Endothelial cell of umbilical vein (primary cell): ENCODE results near the gene PLPPR4. TPM values are rescaled to one million over a fixed set of nuclear protein-coding genes. Genes with fewer than 3 reads are reported as not detected.

Experiments used
- BruUV-seq: library from RNA; stranded (reverse); fragments of 400-500 nt; replicated peaks from 2 replicates; lab custom pipeline; 2021; lab: Mats Ljungman, UMichigan
- CTCF ChIA-PET: fragments of 300-600, 350-600 bp; sonication (Branson Sonifier 250); formaldehyde crosslinking; loops from one replicate; lab custom pipeline; 2021; ENCODE audit warnings: antibody characterized with exemption, inconsistent platforms; lab: Charles Lee
- POLR2A ChIA-PET: fragments of 300-600, 350-600 bp; sonication (Branson Sonifier 250); formaldehyde crosslinking; loops from one replicate; lab custom pipeline; 2021; ENCODE audit warnings: antibody characterized with exemption, inconsistent platforms; lab: Charles Lee
- DNase-seq: peaks from one replicate; pipeline ENCODE4 v3.0.0-alpha.2; 2011; ENCODE audit warnings: low read depth, low spot score
- FAIRE-seq: peaks from 2 replicates; lab custom pipeline; 2011; peaks lifted over from hg19 to GRCh38; lab: Jason Lieb, UNC
- H2AFZ ChIP-seq: 2 replicates; pipeline ENCODE4 v1.6.0; 2012; ENCODE audit warnings: low read depth, low read length, control low read depth, inconsistent platforms
- H3K27ac ChIP-seq: 2 replicates; pipeline ENCODE4 v1.5.1; 2011; ENCODE audit warnings: low read depth, mild to moderate bottlenecking, control low read depth, low read length, moderate library complexity; ENCODE audit not compliant: insufficient read depth
- H3K27me3 ChIP-seq, 2 experiments: 2 replicates each; pipeline versions ENCODE4 v1.6.0 to v1.6.1; 2011; ENCODE audit warnings: low read length in 2 of 2, mixed read lengths in 1 of 2; ENCODE audit not compliant: control insufficient read depth in 2 of 2, insufficient read depth in 2 of 2
- H3K36me3 ChIP-seq, 2 experiments: 2 replicates in 1 of 2; 3 replicates in 1 of 2; pipeline ENCODE4 v1.5.1; 2011; ENCODE audit warnings: low read length in 2 of 2, mild to moderate bottlenecking in 1 of 2, moderate library complexity in 1 of 2; ENCODE audit not compliant: control insufficient read depth in 2 of 2, insufficient read depth in 2 of 2; ENCODE audit errors: extremely low read depth in 1 of 2
- H3K4me1 ChIP-seq: 3 replicates; pipeline ENCODE4 v1.5.1; 2011; ENCODE audit warnings: mild to moderate bottlenecking, low read length; ENCODE audit not compliant: control insufficient read depth, insufficient read depth; ENCODE audit errors: extremely low read depth
- H3K4me2 ChIP-seq: 2 replicates; pipeline ENCODE4 v1.6.1; 2011; ENCODE audit warnings: low read length, control low read depth, mixed read lengths; ENCODE audit not compliant: insufficient read depth
- H3K4me3 ChIP-seq, 3 experiments: fragments of 200-600 bp in 1 of 3; sonication (generic), shearing (Covaris generic) in 1 of 3; replicated peaks in 1 of 3; 2 replicates each; pipeline ENCODE4 v1.5.1; 2011 to 2016; ENCODE audit warnings: control low read depth in 3 of 3, low read length in 3 of 3, mild to moderate bottlenecking in 2 of 3, inconsistent platforms in 1 of 3, low read depth in 1 of 3, moderate library complexity in 1 of 3; ENCODE audit not compliant: insufficient read depth in 1 of 3
- H3K79me2 ChIP-seq: 2 replicates; pipeline ENCODE4 v1.6.0; 2012; ENCODE audit warnings: low read length, inconsistent platforms; ENCODE audit not compliant: control insufficient read depth, insufficient read depth
- H3K9ac ChIP-seq: replicated peaks from 2 replicates; pipeline ENCODE3; 2011; ENCODE audit warnings: low read length, control low read depth; ENCODE audit not compliant: insufficient read depth; ENCODE audit errors: extremely low read depth
- H3K9me1 ChIP-seq: replicated peaks from 3 replicates; pipeline ENCODE4 v1.6.0; 2011; ENCODE audit warnings: mild to moderate bottlenecking, low read length; ENCODE audit not compliant: control insufficient read depth, insufficient read depth; ENCODE audit errors: extremely low read depth
- H3K9me3 ChIP-seq: replicated peaks from 2 replicates; pipeline ENCODE4 v1.5.1; 2012; ENCODE audit warnings: low read length, inconsistent platforms; ENCODE audit not compliant: control insufficient read depth, insufficient read depth
- H4K20me1 ChIP-seq: replicated peaks from 2 replicates; pipeline ENCODE3; 2011; ENCODE audit warnings: mild to moderate bottlenecking, low read length; ENCODE audit not compliant: control insufficient read depth, insufficient read depth; ENCODE audit errors: extremely low read depth
- EZH2 ChIP-seq: IDR thresholded peaks from 2 replicates; pipeline ENCODE4 v1.6.1; 2012; ENCODE audit warnings: borderline replicate concordance, low read depth, mild to moderate bottlenecking, moderate library complexity, low read length, inconsistent platforms; ENCODE audit not compliant: severe bottlenecking
- FOS ChIP-seq: IDR thresholded peaks from 2 replicates; pipeline ENCODE4 v1.6.1; 2011; ENCODE audit warnings: mild to moderate bottlenecking, low read length, moderate library complexity, borderline replicate concordance; ENCODE audit not compliant: insufficient read depth
- GATA2 ChIP-seq: IDR thresholded peaks from 2 replicates; pipeline ENCODE4 v1.7.0; 2011; ENCODE audit warnings: low read depth, mild to moderate bottlenecking, moderate library complexity, mixed read lengths, low read length; ENCODE audit not compliant: insufficient read length, insufficient read depth
- JUN ChIP-seq: IDR thresholded peaks from 2 replicates; pipeline ENCODE4 v1.6.1; 2011; ENCODE audit warnings: borderline replicate concordance, low read depth; ENCODE audit not compliant: insufficient read length, insufficient read depth
- MYC ChIP-seq: IDR thresholded peaks from one replicate; pipeline ENCODE4 v1.6.1; 2011; ENCODE audit warnings: mild to moderate bottlenecking, low read depth, low read length
- POLR2A ChIP-seq: IDR thresholded peaks from 2 replicates; pipeline ENCODE4 v1.6.1; 2012; ENCODE audit warnings: low read depth, mild to moderate bottlenecking, control low read depth, low read length
- POLR2AphosphoS5 ChIP-seq: IDR thresholded peaks from 2 replicates; pipeline ENCODE4 v1.6.1; 2012; ENCODE audit warnings: low read depth, mild to moderate bottlenecking, control low read depth, low read length, moderate library complexity; ENCODE audit not compliant: insufficient read depth
- dilution Hi-C: fragments of 300-500 bp; cut with MboI; formaldehyde crosslinking; loops from one replicate; pipeline ENCODE4 v1.15.0; 2019; ENCODE audit warnings: low sequenced_read_pairs; ENCODE audit not compliant: extremely low pct_ligation_motif_present
- intact Hi-C: fragments of 100-400 bp; cut with micrococcal nuclease; formaldehyde crosslinking; loops from one replicate; pipeline ENCODE4 v1.10.0; 2022
- polyA plus RNA-seq, 4 experiments: library from polyadenylated mRNA; depleted of rRNA in 3 of 4; stranded (reverse) in 3 of 4; unstranded in 1 of 4; fragments of >200 nt; gene quantifications; 2 replicates each; pipeline versions ENCODE4 v1.2.1 to v1.2.3, GENCODE V29; 2011 to 2012; ENCODE audit warnings: missing spikeins in 1 of 4
- total RNA-seq: library from RNA; stranded (reverse); gene quantifications from 2 replicates; pipeline ENCODE4 v1.2.3, GENCODE V29; 2021
- TF ChIP-seq, protein P1 (sequence below), 2 donors: IDR thresholded peaks; 1 replicate in 1 of 2; 2 replicates in 1 of 2; pipeline ENCODE4 v1.5.1; 2011; ENCODE audit warnings: low read length in 2 of 2, mild to moderate bottlenecking in 2 of 2, moderate library complexity in 2 of 2, control low read depth in 1 of 2, inconsistent platforms in 1 of 2, low read depth in 1 of 2; ENCODE audit not compliant: insufficient read depth in 1 of 2; ENCODE audit errors: extremely low read depth in 1 of 2
- TF ChIP-seq, protein P2 (sequence below): IDR thresholded peaks from 2 replicates; pipeline ENCODE4 v1.6.1; 2011; ENCODE audit not compliant: insufficient read depth, insufficient read length

The PLPPR4 gene
- total and polyA plus RNA-seq, 2 donors (not counting 3 experiments of a cell fraction or from before 2014, with no cell fraction given): not detected

DNA sequence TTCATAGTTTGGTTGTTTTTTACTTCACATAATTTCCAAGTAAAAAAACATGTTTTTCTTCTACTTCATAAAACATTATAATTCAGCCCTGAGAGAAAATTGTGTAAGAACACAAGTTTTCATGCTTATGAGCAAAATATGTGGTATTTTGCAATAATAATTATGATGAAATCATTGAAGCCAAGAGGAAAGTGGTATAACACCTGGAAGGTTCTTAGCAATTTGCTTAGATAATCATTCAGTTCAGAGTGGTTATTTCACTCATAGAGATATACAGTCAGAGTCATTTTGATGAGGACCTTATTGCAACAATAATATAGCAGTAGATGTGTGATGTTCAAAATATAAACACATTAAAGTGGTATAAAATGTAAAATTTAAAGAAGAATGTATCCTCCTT, 94.5 kb downstream of the PLPPR4 start:
- intact Hi-C loops (no loop called here), dilution Hi-C loops (no loop called here)
- FAIRE-seq: no peak
- DNase-seq: no peak
- H3K4me1 ChIP-seq: no peaks in the 10 kb centered on the region
- TF ChIP-seq, protein P1, sequence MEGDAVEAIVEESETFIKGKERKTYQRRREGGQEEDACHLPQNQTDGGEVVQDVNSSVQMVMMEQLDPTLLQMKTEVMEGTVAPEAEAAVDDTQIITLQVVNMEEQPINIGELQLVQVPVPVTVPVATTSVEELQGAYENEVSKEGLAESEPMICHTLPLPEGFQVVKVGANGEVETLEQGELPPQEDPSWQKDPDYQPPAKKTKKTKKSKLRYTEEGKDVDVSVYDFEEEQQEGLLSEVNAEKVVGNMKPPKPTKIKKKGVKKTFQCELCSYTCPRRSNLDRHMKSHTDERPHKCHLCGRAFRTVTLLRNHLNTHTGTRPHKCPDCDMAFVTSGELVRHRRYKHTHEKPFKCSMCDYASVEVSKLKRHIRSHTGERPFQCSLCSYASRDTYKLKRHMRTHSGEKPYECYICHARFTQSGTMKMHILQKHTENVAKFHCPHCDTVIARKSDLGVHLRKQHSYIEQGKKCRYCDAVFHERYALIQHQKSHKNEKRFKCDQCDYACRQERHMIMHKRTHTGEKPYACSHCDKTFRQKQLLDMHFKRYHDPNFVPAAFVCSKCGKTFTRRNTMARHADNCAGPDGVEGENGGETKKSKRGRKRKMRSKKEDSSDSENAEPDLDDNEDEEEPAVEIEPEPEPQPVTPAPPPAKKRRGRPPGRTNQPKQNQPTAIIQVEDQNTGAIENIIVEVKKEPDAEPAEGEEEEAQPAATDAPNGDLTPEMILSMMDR (IDR thresholded peaks at IDR 0.05; ENCODE audit: extremely low read depth in 1 of 2, insufficient read depth in 1 of 2, low read depth in 1 of 2, low read length in 2 of 2): no peak
- TF ChIP-seq GATA2: no peak
- no peak for TF ChIP-seq POLR2A
- TF ChIP-seq JUN: no peak
- TF ChIP-seq, protein P2, sequence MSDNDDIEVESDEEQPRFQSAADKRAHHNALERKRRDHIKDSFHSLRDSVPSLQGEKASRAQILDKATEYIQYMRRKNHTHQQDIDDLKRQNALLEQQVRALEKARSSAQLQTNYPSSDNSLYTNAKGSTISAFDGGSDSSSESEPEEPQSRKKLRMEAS: no peak
- no peak for TF ChIP-seq MYC
- no peak for TF ChIP-seq EZH2
- TF ChIP-seq FOS: no peak
- no peak for TF ChIP-seq POLR2AphosphoS5
- H3K9me1 ChIP-seq: no peaks in the 10 kb centered on the region
- no peaks in the 10 kb centered on the region for H4K20me1 ChIP-seq
- ChIA-PET CTCF (no interaction called here), POLR2A (no interaction called here)
- H2AFZ ChIP-seq: no peak overlapping the region
- no peak overlapping the region for H3K27ac ChIP-seq
- no peaks in the 10 kb centered on the region for H3K9me3 ChIP-seq
- no peaks in the 10 kb centered on the region for H3K27me3 ChIP-seq
- no peak overlapping the region for H3K9ac ChIP-seq
- H3K4me2 ChIP-seq: no peak overlapping the region
- no TSS peak for BruUV-seq
- H3K4me3 ChIP-seq: no peak overlapping the region
- no peaks in the 10 kb centered on the region for H3K36me3 ChIP-seq
- H3K79me2 ChIP-seq: no peaks in the 10 kb centered on the region
